ENCODE data around the gene DRG2.

- TF ChIP-seq MXI1 (IDR thresholded peaks at IDR 0.05; ENCODE audit: low read depth, low read length) (peak; percentile 59; the same call in 1 of the 2 replicates), ESRRA (IDR thresholded peaks at IDR 0.05; ENCODE audit: borderline replicate concordance, low read depth) (peak; percentile 70), SP2 (IDR thresholded peaks at IDR 0.05; ENCODE audit: extremely low read depth, low read depth, low read length, poor library complexity, severe bottlenecking) (no peak), CTCF (IDR thresholded peaks at IDR 0.05 in 2 of 3, conservative IDR thresholded peaks at IDR 0.05 in 1 of 3; ENCODE audit: insufficient read depth in 2 of 3, low read depth in 1 of 3, low read length in 3 of 3) (peak in 2 of 3 experiments; percentile 24 to 25; a peak in 2 of 6 replicates), ZNF274 (IDR thresholded peaks at IDR 0.05; ENCODE audit: borderline replicate concordance, low read depth, low read length) (no peak)
Observed at GRCh38 chr17:18087610-18088491, at the start of gene DRG2.
